GM19452 (cell line): ENCODE measurements around the gene SRSF4.
"Not testable (repeated sequence)": the region's sequence is repeated elsewhere in the genome, so short reads cannot be mapped to it uniquely, and the experiment has no call there.

ENCODE experiments used
- ATAC-seq: cut with Tn5 transposase; IDR thresholded peaks from one replicate; pipeline ENCODE4 v1.9.1; 2021; ENCODE audit not compliant: unreplicated experiment

The SRSF4 gene

GRCh38 chr1:29126198-29126597 lies 55.5 kb downstream of the SRSF4 start:
- no peak for ATAC-seq

- no peak for ATAC-seq
These were observed 55.9 kb downstream of the SRSF4 start for GRCh38 chr1:29125788-29126187.

GRCh38 chr1:29125237-29125641 lies 56.5 kb downstream of the SRSF4 start:
- no peak for ATAC-seq

- no peak for ATAC-seq
These were observed 57.1 kb downstream of the SRSF4 start for GRCh38 chr1:29124366-29125236.

DNA sequence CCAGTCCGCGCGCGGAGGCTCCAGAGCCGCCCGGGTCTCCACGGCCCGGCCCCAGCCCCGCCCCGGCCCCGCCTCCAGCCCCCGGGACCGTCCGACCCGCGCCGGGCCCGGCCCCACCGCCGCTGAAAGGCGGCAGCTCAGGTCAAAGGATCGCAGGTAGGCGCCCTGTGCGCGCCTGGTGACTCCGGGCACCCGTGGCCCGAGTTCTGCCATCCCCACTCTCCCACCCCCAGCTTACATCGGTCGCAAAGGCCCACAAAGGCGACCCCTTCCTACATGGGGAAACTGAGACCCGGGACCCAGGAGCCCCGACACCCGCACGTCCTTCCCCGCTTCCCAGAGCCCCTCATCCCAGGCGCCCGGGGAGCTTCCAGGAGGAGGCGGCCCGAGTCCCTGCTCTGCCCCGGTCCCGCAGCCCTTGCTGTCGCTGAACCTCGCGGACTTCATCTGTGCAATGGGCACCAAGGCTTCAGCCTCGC lies 57.8 kb downstream of the SRSF4 start, which contains the start of gene TMEM200B:
TMEM200B (minus strand) TSS at position 17 of the 479 bp plus-strand sequence. CDS start 2,075 bp downstream, outside the sequence.
- ATAC-seq, result no peak

DNA sequence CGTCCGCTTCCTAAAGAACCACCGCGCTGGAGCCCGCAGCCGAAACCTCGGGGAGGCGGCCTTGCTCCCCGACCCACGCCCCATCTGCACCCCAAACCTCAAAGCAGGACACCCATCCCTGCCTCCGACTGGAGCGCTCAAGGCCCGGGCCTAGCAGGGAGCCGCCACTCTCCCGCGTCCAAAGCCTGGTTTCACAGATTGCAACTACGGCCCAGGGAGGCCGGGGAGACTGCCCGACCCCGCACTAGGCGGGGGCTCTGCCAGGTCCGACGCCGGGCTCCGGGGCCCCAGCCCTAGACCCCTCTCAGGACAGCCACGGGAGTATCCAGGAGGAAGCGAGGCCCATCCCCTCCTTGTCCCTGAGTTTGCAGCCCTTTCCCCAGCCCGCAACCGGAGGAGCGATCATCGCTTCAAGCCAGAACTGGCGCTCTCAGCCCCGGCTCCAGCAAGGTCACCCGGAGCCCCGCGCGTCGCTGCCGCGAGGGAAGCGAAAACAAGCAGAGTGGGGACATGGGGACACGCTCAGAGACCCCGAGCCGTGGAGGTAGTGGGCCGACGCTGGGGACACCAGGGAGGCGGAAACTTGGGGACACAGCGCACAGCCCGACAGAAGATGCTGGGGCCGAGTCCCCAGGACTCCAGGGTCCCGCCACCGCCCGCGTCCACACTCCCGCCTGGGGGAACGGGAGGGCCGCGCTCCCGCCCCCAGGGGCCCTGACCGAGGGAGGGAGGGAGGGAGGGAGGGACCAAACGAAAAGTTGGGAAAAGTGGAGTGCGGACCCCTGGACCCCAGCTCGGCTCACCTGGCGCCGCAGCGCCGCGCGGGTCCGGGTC lies 58.4 kb downstream of the SRSF4 start:
- ATAC-seq, result no peak

- ATAC-seq, result no peak
These were observed 59.0 kb downstream of the SRSF4 start for GRCh38 chr1:29122682-29123052.

DNA sequence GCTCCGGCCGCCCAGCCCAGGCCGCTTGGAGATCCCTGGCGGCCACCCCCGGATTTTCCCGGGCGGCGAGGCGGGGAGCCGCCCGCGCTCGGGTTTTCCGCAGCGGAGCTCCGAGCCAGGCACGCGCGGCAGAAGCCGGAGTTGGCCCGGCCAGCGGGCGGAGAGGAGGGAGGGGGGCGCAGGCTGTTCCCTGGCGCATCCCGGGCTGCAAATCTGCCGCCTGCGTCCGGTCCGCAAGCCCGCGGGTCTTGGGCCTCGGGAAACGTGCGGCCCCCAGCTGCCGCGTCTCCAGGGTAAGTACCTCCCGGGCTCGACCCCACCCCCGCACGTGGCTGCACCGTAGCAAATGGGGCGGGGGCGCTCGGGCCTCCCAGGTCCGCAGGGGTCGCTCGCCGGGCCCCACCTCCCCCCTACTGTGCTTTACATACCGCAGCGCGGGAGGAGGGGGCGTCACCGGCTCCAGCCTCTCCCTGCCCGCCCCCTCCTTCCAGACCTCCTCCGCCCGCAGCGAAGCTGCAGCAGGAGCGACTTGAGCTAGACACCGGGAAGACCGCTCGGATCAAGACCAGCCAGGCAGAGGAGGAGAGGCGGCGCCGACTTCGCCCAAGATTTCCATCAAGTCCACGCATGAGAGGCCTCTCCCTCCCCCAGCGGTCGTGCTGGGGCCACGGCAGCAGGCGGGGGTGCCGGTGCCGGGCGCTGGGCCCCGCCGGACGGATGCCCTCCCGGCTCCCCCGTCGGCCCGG lies 59.6 kb downstream of the SRSF4 start:
- no peak for ATAC-seq

DNA sequence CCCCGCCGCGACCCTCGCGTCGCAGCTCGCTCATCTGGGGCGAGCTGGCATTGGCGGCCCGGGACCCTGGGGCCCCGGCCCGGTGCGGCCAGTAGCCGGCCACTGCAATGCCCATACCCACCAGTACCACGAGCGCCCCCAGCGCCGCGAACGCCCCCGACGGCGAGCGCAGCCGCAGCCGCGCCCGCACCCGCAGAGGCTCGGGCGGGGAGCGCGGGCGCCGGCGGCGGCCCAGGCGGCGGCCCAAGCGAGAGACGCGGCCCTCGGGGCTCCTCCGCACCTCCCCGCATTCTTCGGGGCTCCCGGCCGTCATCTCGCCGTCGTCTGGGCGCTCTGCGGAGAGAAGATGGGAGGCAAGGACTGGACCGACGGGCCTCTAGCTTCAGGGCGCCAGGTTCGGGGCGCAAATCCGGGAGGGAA lies 60.2 kb downstream of the SRSF4 start:
- no peak for ATAC-seq

DNA sequence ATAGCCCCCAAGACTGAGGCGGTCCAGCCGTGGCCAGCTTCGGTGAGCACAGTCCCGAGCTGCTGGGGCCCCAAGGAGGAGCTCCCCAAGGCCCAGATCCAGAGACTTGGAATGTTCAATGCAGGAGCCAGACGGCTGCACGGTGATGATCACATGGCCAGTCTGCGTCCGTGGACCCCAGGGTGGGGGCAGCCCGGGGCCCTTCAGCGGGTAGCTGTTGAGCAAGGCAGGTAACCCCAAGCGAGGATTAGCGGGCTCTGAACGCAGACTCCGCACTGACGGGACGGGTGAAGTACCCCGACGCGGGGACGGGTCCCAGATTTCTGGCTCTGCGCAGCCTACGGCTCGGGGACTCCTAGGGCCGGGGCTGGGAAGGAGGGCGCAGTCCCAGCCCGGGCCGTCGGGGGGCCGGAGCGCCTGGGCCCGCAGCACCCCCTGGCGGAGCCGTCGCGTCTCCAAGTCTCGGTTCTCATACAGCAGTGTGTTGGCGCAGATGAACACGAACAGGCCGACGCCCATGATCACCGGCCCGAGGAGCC lies 60.7 kb downstream of the SRSF4 start:
- no peak for ATAC-seq

DNA sequence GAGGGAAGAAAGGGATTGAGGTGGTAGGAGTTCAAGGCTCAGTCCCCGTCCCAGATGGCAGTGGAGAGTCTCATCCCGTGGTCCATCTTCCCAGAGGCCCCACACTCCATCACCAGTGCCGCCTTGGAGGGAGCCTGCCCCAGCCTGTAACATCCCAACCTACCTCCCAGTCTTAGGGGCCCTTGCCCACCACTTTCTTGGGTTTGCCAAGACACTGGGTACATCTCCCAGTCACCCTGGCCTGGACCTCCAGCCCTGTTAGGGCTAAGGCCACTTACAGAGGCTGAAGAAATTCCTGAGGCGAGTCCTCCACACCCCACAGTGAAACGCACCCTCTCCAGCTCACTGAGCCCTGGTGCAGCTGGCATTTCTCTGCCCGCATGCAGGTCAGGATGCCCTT lies 61.3 kb downstream of the SRSF4 start:
- no peak for ATAC-seq

- no peak for ATAC-seq
These were observed 62.4 kb downstream of the SRSF4 start for GRCh38 chr1:29119121-29119929.

DNA sequence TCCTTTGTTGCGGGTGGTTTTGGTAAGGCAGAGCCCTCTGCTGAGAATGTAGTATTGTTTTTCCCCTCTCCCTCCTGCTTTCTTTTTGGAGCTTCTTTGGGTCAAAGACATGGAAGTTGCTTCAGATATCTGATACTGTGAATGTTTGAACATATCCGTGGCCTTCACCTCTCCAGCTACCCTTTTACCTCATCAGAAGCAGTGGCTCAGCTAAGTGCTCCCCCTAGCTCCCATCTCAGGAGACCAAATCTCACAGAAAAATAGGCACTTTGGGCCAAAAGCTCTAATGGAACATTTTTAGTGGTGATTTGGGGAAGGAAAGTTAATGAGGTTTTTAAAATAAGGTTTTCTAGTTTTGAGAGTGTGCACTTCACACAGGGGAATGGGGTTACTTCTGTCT lies 64.3 kb downstream of the SRSF4 start:
- no peak for ATAC-seq

GRCh38 chr1:29114654-29115053 lies 67.0 kb downstream of the SRSF4 start:
- no peak for ATAC-seq

DNA sequence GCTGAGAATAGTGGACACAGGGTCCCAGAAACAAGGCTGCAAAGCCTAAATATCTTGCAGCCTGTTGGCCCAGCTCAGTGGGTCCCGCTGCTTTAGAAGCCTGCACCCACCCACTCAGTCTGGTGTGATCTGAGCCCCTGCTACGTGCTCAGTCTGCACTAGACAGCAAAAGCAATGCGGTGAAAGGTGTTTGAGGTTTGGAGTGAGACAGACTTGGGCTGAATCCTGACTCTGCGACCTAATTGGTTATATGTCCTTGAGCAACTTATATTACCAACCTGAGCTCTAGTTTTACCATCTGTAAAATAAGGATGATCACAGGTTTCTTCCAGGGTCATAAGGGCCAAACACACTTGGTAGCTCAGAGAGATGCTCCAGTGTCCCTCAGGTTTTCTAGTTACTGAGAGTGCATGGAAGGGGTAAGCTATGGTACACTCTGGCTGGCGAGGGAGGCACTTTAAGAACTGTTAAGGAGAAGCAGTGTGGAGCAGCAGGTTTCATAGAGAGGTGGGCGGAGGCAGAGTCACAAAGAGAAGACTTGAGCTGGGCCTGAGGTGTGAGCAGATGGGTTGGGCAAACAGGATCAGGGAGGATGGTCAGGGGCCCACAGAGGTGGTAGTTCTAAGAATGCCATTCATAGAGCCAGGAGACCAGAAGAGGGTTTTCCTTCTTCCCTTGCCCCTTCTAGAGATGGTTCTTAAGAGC lies 68.1 kb downstream of the SRSF4 start:
- ATAC-seq, result no peak

DNA sequence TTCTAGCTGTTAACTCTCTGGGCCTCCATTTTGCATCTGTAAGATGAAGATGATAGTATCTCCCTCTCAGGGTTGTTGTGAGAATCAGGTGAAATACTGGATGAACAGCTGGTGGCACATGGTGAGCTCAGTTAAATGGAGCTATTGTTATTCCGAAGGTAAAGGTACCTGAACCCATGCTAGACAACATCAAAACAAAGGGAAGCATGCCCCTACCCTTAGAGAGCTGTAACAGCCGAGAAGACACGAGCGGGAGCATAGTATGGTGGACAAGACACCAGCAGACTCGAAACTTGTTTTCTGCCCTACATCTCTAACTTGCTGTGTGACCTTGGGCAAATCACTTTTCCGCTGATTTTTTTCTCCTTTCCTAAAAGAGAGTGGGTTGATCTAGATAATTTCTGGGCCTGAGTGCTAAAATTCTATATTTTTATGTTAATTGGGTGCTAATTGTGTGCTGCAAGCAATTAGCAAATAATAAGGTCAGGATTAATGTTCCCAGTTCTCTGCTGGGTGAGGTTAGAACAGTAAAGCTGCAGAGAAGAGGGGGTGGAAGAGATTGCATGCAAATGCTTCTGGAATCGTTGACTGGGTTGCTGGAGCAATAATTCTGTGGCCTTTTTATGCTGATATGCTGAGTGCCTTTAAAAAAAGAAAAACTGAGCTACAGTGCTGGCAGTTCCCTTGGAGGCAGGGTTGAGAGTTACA lies 68.8 kb downstream of the SRSF4 start:
- no peak for ATAC-seq

DNA sequence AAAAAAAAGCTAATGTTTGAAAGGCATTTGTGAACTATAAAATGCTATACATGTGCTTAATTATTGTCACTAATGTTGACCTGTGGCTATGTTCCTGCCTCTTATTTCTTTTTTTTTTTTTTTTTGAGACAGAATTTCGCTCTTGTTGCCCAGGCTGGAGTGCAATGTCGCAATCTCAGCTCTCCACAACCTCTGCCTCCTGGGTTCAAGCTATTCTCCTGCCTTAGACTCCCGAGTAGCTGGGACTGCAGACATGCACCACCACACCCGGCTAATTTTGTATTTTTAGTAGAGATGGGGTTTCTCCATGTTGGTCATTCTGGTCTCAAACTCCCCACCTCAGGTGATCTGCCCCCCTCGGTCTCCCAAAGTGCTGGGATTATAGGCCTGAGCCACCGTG lies 73.7 kb downstream of the SRSF4 start:
- ATAC-seq, result not testable (repeated sequence)

- ATAC-seq, result no peak
These were observed 75.9 kb downstream of the SRSF4 start for GRCh38 chr1:29105822-29106221.

- no peak for ATAC-seq
These were observed 81.2 kb downstream of the SRSF4 start for GRCh38 chr1:29100487-29100886.
